GM19025 (cell line): ENCODE results near the gene ATG101.

Experiments used
- ATAC-seq: cut with Tn5 transposase; IDR thresholded peaks from one replicate; pipeline ENCODE4 v1.9.1; 2021; ENCODE audit warnings: mild to moderate bottlenecking, low read depth, moderate library complexity; ENCODE audit not compliant: unreplicated experiment

ATG101 gene

GRCh38 chr12:52041695-52042123 is 28.1 kb upstream of the ATG101 start:
- no peak for ATAC-seq

GRCh38 chr12:52042706-52043385 is 26.9 kb upstream of the ATG101 start:
- ATAC-seq = no peak

GRCh38 chr12:52043386-52044212 is 26.2 kb upstream of the ATG101 start:
- ATAC-seq = no peak

DNA sequence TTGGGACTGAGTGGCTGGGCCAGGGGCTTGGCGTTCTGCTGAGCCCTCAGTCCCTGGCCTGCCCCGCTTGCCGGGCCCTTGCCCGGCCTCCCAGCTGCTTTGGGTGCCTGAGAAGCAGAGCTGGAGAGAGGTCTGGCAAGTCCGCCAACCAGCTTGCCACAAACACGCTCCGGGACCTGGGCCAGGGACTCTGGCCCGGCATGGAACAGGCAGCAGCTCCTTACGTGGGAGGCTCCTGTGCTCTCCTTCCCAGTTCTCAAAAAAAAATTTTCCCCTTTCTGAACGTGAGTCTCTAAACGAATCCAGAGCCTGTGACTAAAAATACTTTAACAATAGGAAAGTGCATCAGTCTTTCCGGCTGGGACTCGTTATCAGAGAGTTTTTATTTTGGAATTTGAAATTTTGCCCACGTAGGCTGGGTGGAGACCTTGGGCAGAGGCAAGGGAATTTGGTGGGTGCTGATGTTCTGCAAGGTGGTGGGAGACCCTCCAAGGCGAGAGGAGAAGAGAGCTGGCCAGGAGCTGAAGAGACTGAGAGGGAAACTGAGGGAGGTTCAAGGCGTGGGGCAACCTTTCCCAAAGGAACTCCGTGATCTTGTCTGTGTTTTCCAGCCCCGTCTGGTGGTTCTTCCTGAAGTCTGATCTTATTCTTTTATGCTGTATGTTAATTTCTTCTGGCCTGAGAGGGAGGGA is 25.3 kb upstream of the ATG101 start:
- ATAC-seq = no peak

DNA sequence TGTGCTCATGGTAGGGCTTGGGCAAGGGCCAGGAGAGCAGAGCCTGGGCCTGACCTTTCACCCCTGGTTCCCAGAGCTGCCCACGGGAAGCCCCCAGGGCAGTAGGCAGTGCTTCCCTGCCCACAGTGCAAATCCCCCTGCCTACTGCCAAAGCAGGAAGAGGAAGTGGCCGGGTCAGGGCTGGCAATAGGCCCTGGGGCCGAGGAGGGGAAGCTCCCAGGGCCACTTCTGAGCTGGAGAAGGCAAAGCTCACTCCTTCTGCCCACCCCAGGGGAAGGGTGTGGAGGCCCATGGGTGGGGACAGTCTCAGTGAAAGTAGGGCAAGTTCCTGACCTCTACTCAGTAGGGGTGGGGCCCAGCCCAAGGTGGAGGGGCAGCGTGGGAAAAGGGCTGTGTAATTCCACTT is 24.0 kb upstream of the ATG101 start:
- no peak for ATAC-seq

DNA sequence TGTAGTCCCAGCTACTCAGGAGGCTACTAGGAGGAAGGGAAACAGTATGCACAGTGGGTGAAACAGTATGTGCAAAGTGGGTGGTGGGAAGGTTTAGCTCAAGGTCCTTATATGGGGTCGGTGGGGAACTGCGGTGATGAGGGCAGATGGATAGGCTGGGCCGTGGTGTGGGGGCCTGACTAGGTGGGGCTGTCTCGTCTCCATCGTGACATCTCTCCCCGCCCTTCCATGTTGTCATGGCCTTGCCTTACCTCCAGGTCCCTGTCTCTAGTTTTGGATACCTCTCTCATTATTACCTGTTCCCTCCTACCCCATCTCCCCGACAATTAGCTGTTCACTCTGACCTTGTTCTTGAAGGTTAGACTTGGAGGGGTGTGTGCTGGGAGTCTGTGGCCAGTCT is 22.9 kb upstream of the ATG101 start:
- no peak for ATAC-seq

DNA sequence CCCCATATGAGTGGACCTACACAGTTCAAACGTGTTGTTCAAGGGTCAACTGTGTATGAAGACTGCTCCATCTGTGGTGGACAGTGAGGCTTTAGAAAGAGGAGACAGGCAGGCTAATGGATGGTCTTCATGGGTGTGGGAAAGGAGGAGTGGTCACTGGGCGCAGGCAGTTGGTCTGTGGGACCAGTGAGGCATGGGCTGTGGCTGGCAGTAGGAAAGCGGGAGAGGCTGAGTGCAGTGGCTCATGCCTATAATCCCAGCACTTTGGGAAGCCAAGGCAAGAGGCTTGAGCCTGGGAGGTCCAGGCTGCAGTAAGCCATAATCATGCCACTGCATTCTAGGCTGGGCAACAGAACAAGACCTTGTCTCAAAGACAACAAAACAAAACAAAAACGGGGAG is 20.5 kb upstream of the ATG101 start:
- ATAC-seq = no peak

DNA sequence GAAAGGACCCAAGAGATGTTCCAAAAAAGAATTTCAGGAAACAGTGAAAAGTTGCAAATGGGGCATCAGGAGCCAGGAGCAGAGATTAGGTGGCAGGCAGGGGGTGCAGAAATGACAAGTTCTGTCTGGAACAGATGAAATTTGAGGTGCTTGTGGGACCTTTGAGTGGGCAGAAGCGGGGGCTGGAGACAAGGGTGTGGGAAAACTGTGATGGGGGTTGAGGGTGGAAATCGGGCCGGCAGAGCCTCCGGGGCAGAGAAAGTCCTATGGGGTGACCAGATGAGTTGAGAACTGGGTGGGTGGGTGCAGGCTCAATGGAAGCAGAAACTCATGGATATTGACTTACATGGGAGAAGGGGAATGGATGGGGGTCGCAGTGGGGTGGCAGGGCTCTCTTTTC is 20.1 kb upstream of the ATG101 start:
- ATAC-seq = no peak

- ATAC-seq = no peak
Measured at GRCh38 chr12:52050116-52050757, 19.5 kb upstream of the ATG101 start.

- peak; percentile 81 for ATAC-seq
Measured at GRCh38 chr12:52050758-52051541, 18.8 kb upstream of the ATG101 start, which contains the start of gene NR4A1. Gene NR4A1, plus strand, starts transcription at chr12:52051442. Its CDS starts 2,887 bp downstream, at chr12:52054329.

- no peak for ATAC-seq
Measured at GRCh38 chr12:52052468-52053186, 17.2 kb upstream of the ATG101 start.

GRCh38 chr12:52053536-52054209 is 16.1 kb upstream of the ATG101 start:
- no peak for ATAC-seq

- ATAC-seq = no peak
Measured at GRCh38 chr12:52054231-52054832, 15.4 kb upstream of the ATG101 start.

DNA sequence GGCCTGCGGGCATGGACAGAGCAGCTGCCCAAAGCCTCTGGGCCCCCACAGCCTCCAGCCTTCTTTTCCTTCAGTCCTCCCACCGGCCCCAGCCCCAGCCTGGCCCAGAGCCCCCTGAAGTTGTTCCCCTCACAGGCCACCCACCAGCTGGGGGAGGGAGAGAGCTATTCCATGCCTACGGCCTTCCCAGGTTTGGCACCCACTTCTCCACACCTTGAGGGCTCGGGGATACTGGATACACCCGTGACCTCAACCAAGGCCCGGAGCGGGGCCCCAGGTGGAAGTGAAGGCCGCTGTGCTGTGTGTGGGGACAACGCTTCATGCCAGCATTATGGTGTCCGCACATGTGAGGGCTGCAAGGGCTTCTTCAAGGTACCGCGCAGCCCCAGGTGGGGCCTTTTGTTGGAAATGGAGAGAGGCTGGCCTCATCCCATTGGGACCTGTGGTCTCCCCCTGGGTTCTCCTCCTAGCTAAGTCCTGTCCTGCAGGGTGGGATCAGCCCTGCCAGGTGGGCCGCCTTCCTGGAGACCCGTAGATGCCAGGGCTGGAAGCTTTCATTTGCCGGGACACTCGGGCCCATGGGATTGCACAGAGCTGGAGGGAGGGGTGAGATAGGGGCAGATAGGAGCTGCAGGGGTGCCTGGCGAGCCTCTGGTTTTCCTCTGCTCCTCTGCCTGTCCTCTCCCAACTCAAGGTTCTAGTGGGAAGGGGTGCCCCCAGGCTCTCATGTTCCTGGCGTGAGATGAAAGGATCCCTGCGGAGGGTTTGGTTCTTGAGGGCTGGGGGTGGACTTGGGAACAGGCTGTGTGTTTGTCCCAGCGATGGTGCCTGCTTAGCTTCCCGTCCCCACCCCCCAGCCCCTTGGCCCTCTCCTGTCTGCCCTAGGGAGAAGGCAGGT is 14.7 kb upstream of the ATG101 start:
- ATAC-seq = no peak

GRCh38 chr12:52055731-52056711 is 13.8 kb upstream of the ATG101 start:
- ATAC-seq = no peak
